PC-9 (cell line): ENCODE results near the gene BST2. TPM values are rescaled to one million over a fixed set of nuclear protein-coding genes. Genes with fewer than 3 reads are reported as not detected.

Source experiments
- BruUV-seq: library from RNA; stranded (reverse); fragments of 400-500 nt; replicated peaks from 2 replicates; lab custom pipeline; 2021; lab: Mats Ljungman, UMichigan
- CTCF ChIA-PET: fragments of 300-600 bp; sonication (Branson Sonifier 250); formaldehyde crosslinking; loops from one replicate; lab custom pipeline; 2022; ENCODE audit warnings: antibody characterized with exemption; lab: Charles Lee
- POLR2A ChIA-PET: fragments of 300-600 bp; sonication (Branson Sonifier 250); formaldehyde crosslinking; loops from one replicate; lab custom pipeline; 2022; ENCODE audit warnings: antibody characterized with exemption; ENCODE audit not compliant: unreplicated experiment; lab: Charles Lee
- DNase-seq, 2 experiments: peaks; one replicate each; pipeline versions ENCODE4 v3.0.0 to v3.0.0-alpha.2; 2015 to 2022; ENCODE audit warnings: mixed read lengths in 1 of 2
- H2AFZ ChIP-seq: fragments of 200-600 bp; sonication (generic); 2 replicates; pipeline ENCODE4 v1.8.1; 2017; ENCODE audit warnings: antibody characterized with exemption
- H3F3A ChIP-seq: fragments of 200-600 bp; sonication (generic); 2 replicates; pipeline ENCODE4 v1.8.1; 2017; ENCODE audit warnings: antibody characterized with exemption, mild to moderate bottlenecking, low read depth; ENCODE audit not compliant: insufficient read depth
- H3K27ac ChIP-seq: fragments of 200-600 bp; sonication (generic); 2 replicates; pipeline ENCODE4 v1.6.1; 2016; ENCODE audit warnings: mixed run types
- H3K27me3 ChIP-seq: fragments of 200-600 bp; sonication (generic); 2 replicates; pipeline ENCODE4 v1.6.1; 2016; ENCODE audit warnings: low read depth, mixed run types; ENCODE audit not compliant: insufficient read depth
- H3K36me3 ChIP-seq: fragments of 200-600 bp; sonication (generic); 2 replicates; pipeline ENCODE4 v1.6.1; 2016; ENCODE audit warnings: low read depth, mixed run types
- H3K4me1 ChIP-seq: fragments of 200-600 bp; sonication (generic); replicated peaks from 2 replicates; pipeline ENCODE4 v1.6.1; 2016; ENCODE audit warnings: mixed run types; ENCODE audit not compliant: insufficient read depth
- H3K4me2 ChIP-seq: fragments of 200-600 bp; sonication (generic); 2 replicates; pipeline ENCODE4 v1.6.1; 2017; ENCODE audit warnings: mixed run types
- H3K4me3 ChIP-seq: fragments of 200-600 bp; sonication (generic); 2 replicates; pipeline ENCODE4 v1.6.1; 2016; ENCODE audit warnings: mixed run types
- H3K79me2 ChIP-seq: fragments of 200-600 bp; sonication (generic); 2 replicates; pipeline ENCODE4 v1.6.1; 2017; ENCODE audit warnings: low read depth, mixed run types
- H3K9me2 ChIP-seq: fragments of 200-600 bp; sonication (generic); 2 replicates; pipeline ENCODE4 v1.8.1; 2017; ENCODE audit warnings: mild to moderate bottlenecking; ENCODE audit not compliant: insufficient read depth
- H3K9me3 ChIP-seq: fragments of 200-600 bp; sonication (generic); 2 replicates; pipeline ENCODE4 v1.8.1; 2016; ENCODE audit warnings: low read depth; ENCODE audit not compliant: insufficient read depth
- H4K20me1 ChIP-seq: fragments of 200-600 bp; sonication (generic); 2 replicates; pipeline ENCODE4 v1.8.1; 2017; ENCODE audit not compliant: insufficient read depth
- CTCF ChIP-seq: fragments of 200-600 bp; sonication (generic); conservative IDR thresholded peaks from 2 replicates; pipeline ENCODE4 v1.6.1; 2017; ENCODE audit warnings: mixed run types, antibody characterized with exemption, mild to moderate bottlenecking, moderate library complexity
- EZH2 ChIP-seq: fragments of 200-600 bp; sonication (generic); IDR thresholded peaks from 2 replicates; pipeline ENCODE4 v1.8.0; 2017; ENCODE audit warnings: antibody characterized with exemption, low read depth
- intact Hi-C: fragments of 100-400 bp; cut with micrococcal nuclease; formaldehyde crosslinking; loops from one replicate; pipeline ENCODE4 v1.10.0; 2022; ENCODE audit not compliant: unreplicated experiment
- total RNA-seq: library from RNA; stranded (reverse); gene quantifications from 2 replicates; pipeline ENCODE4 v1.2.3, GENCODE V29; 2021

The BST2 gene
- total RNA-seq, 1 experiment from 2014 or later, result 2.7 TPM

GRCh38 chr19:17359905-17360800 lies 45.3 kb downstream of the BST2 start:
- DNase-seq, result no peak
- Histone ChIP-seq H3K27me3 (0 out of 2 replicates have a peak, but pooled peaks cover 2% of the 10 kb centered on the region), H3K4me1 (no peaks in the 10 kb centered on the region), H3K36me3 (no peaks in the 10 kb centered on the region), H3K9me2 (no peaks in the 10 kb centered on the region), H3F3A (no peaks in the 10 kb centered on the region), H3K4me3 (no peak overlapping the region), H2AFZ (no peak overlapping the region), H3K4me2 (no peak overlapping the region), H4K20me1 (no peaks in the 10 kb centered on the region), H3K79me2 (no peaks in the 10 kb centered on the region), H3K9me3 (no peaks in the 10 kb centered on the region), H3K27ac (no peak overlapping the region)
- TF ChIP-seq CTCF (no peak), EZH2 (no peak)
- intact Hi-C loops, result no loop called here
- CTCF ChIA-PET, result no interaction called here
- BruUV-seq, result no TSS peak
- POLR2A ChIA-PET, result no interaction called here

- no TSS peak for BruUV-seq
- Histone ChIP-seq H2AFZ (no peak overlapping the region), H4K20me1 (no peaks in the 10 kb centered on the region), H3K27me3 (no peaks in the 10 kb centered on the region), H3K4me2 (no peak overlapping the region), H3F3A (0 out of 2 replicates have a peak, but pooled peaks cover 2% of the 10 kb centered on the region), H3K4me3 (no peak overlapping the region), H3K9me2 (no peaks in the 10 kb centered on the region), H3K79me2 (no peaks in the 10 kb centered on the region), H3K27ac (no peak overlapping the region), H3K9me3 (no peaks in the 10 kb centered on the region), H3K36me3 (no peaks in the 10 kb centered on the region), H3K4me1 (no peaks in the 10 kb centered on the region)
- peak in 1 of 2 experiments; percentile 15 for DNase-seq
- CTCF ChIA-PET, result interaction anchor here (0.6 kb wide), 1 partner anchor 19 kb away, joined by 3 read pairs; no protein-coding TSS in a partner anchor
- intact Hi-C loops, result no loop called here
- TF ChIP-seq CTCF (no peak), EZH2 (no peak)
- POLR2A ChIA-PET, result no interaction called here
Measured at GRCh38 chr19:17358395-17358794, 47.0 kb downstream of the BST2 start.

- intact Hi-C loops, result no loop called here
- Histone ChIP-seq H2AFZ (no peak overlapping the region), H3K9me2 (no peaks in the 10 kb centered on the region), H3K4me2 (no peak overlapping the region), H3K27me3 (no peaks in the 10 kb centered on the region), H3K79me2 (no peaks in the 10 kb centered on the region), H3K4me1 (no peaks in the 10 kb centered on the region), H3K9me3 (no peaks in the 10 kb centered on the region), H3K36me3 (no peaks in the 10 kb centered on the region), H3K27ac (no peak overlapping the region), H3K4me3 (no peak overlapping the region), H4K20me1 (no peaks in the 10 kb centered on the region), H3F3A (0 out of 2 replicates have a peak, but pooled peaks cover 3% of the 10 kb centered on the region)
- ChIA-PET CTCF (interaction anchor here (0.6 kb wide), 1 partner anchor 85 kb away, joined by 12 read pairs; no protein-coding TSS in a partner anchor), POLR2A (no interaction called here)
- TF ChIP-seq EZH2, result no peak
- TF ChIP-seq CTCF, result no peak
- no TSS peak for BruUV-seq
- DNase-seq, result no peak
Measured at GRCh38 chr19:17357724-17358123, 47.7 kb downstream of the BST2 start.
